HL-60 (cell line): ENCODE measurements around the gene SLC2A9.

Experiments used
- DNase-seq, 2 experiments: peaks; one replicate each; pipeline ENCODE4 v3.0.0-alpha.2; 2010 to 2020; ENCODE audit warnings: low read depth in 1 of 2, low spot score in 1 of 2
- H3K27ac ChIP-seq: fragments of 250-450 bp; sonication (Bioruptor Pico); replicated peaks from 2 replicates; pipeline ENCODE4 v1.5.1; 2020; ENCODE audit warnings: mild to moderate bottlenecking, moderate library complexity
- H3K27me3 ChIP-seq: fragments of 250-450 bp; sonication (Bioruptor Pico); 2 replicates; pipeline ENCODE4 v1.5.1; 2021; ENCODE audit warnings: mild to moderate bottlenecking, moderate library complexity; ENCODE audit not compliant: insufficient read depth, poor library complexity, severe bottlenecking
- H3K4me3 ChIP-seq: replicated peaks from 2 replicates; pipeline ENCODE4 v1.5.1; 2011; ENCODE audit warnings: mild to moderate bottlenecking, control low read depth, low read length; ENCODE audit not compliant: insufficient read depth
- GABPA ChIP-seq: IDR thresholded peaks from 2 replicates; pipeline ENCODE4 v1.6.1; 2012; ENCODE audit warnings: low read depth
- POLR2AphosphoS5 ChIP-seq: IDR thresholded peaks from 2 replicates; pipeline ENCODE4 v1.6.1; 2012; ENCODE audit warnings: low read depth
- SPI1 ChIP-seq: IDR thresholded peaks from 2 replicates; pipeline ENCODE4 v1.6.1; 2012; ENCODE audit warnings: low read depth, mild to moderate bottlenecking, borderline replicate concordance
- TF ChIP-seq, protein P1 (sequence below): IDR thresholded peaks from one replicate; pipeline ENCODE4 v1.5.1; 2011; ENCODE audit warnings: low read length, control low read depth, inconsistent platforms; ENCODE audit not compliant: insufficient read depth
- TF ChIP-seq, protein P2 (sequence below): IDR thresholded peaks from 2 replicates; pipeline ENCODE4 v1.6.1; 2012; ENCODE audit warnings: low read depth; ENCODE audit not compliant: insufficient replicate concordance

SLC2A9 gene

DNA sequence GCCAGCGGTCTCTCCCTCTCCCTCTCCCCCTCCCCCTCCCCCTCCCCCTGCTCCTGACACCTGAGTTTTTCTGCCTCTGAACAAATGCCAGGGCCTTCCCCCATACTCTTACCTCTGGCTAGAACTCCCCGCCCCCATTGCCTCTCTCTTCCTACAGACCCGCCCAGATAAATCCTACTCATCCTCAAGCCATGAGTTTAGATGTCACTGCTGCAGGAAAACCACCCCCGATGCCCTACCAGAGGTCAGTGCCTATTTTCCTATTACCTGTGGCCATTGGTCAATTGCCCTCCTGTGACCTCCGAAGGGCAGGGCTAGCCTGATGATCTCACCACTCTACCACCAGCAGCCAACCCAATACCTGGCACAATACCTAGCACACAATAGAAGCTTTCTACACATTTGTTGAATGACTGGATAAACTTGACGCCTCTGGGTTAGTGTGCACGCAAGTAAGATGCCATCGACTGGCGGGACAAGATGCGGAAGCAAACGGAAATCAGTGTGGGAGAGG is 43.7 kb downstream of the SLC2A9 start:
- no peak overlapping the region for H3K4me3 ChIP-seq
- no peak for TF ChIP-seq SPI1
- no peak for TF ChIP-seq POLR2AphosphoS5
- TF ChIP-seq, protein P1, sequence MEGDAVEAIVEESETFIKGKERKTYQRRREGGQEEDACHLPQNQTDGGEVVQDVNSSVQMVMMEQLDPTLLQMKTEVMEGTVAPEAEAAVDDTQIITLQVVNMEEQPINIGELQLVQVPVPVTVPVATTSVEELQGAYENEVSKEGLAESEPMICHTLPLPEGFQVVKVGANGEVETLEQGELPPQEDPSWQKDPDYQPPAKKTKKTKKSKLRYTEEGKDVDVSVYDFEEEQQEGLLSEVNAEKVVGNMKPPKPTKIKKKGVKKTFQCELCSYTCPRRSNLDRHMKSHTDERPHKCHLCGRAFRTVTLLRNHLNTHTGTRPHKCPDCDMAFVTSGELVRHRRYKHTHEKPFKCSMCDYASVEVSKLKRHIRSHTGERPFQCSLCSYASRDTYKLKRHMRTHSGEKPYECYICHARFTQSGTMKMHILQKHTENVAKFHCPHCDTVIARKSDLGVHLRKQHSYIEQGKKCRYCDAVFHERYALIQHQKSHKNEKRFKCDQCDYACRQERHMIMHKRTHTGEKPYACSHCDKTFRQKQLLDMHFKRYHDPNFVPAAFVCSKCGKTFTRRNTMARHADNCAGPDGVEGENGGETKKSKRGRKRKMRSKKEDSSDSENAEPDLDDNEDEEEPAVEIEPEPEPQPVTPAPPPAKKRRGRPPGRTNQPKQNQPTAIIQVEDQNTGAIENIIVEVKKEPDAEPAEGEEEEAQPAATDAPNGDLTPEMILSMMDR: no peak

DNA sequence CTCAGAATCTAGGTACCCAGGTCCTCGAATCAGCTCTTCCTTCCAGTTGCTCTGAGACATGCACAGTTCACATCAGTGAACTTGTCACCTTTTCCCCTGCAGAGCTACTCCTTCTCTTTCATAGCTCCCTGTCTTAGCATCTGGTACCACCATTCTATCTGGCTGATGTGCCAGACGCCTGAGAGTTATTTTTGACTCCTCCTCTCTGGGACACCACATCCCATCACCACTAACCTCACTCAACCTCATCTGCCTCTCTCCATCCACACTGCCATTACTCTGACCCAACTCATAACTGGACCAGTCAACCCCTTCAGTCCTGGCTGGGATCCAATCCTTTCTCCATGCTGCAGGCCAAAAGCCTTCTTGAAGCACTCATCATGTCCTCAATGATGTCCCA is 44.5 kb downstream of the SLC2A9 start:
- no peak for DNase-seq
- no peak overlapping the region for H3K4me3 ChIP-seq
- TF ChIP-seq, protein P1: no peak
- TF ChIP-seq POLR2AphosphoS5 (no peak), SPI1 (no peak), GABPA (no peak)
- TF ChIP-seq, protein P2, sequence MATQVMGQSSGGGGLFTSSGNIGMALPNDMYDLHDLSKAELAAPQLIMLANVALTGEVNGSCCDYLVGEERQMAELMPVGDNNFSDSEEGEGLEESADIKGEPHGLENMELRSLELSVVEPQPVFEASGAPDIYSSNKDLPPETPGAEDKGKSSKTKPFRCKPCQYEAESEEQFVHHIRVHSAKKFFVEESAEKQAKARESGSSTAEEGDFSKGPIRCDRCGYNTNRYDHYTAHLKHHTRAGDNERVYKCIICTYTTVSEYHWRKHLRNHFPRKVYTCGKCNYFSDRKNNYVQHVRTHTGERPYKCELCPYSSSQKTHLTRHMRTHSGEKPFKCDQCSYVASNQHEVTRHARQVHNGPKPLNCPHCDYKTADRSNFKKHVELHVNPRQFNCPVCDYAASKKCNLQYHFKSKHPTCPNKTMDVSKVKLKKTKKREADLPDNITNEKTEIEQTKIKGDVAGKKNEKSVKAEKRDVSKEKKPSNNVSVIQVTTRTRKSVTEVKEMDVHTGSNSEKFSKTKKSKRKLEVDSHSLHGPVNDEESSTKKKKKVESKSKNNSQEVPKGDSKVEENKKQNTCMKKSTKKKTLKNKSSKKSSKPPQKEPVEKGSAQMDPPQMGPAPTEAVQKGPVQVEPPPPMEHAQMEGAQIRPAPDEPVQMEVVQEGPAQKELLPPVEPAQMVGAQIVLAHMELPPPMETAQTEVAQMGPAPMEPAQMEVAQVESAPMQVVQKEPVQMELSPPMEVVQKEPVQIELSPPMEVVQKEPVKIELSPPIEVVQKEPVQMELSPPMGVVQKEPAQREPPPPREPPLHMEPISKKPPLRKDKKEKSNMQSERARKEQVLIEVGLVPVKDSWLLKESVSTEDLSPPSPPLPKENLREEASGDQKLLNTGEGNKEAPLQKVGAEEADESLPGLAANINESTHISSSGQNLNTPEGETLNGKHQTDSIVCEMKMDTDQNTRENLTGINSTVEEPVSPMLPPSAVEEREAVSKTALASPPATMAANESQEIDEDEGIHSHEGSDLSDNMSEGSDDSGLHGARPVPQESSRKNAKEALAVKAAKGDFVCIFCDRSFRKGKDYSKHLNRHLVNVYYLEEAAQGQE: no peak

More for the DNA sequence above, 43.7 kb downstream of the SLC2A9 start:
- Histone ChIP-seq H3K27ac (no peak overlapping the region), H3K27me3 (no peaks in the 10 kb centered on the region)
- DNase-seq: no peak

DNA sequence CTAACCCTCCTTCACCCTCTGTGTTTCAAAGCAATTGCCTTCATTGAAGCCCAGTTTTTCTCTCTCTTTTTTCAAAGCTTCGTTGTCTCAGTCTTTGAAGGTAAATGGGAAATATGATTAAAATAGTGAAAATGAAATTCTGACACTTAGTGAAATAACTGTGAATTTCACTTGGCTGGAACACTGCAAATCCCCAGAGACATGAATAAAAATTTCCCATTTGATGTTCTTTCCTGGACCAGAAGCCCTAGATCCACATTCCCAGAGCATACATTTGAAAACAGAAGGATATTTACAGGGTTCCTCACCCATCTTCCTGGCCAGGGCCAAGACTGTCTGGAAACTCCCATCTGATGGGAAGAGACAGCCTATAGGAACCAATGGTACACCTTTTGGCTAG is 45.0 kb downstream of the SLC2A9 start:
- Histone ChIP-seq H3K27ac (no peak overlapping the region), H3K27me3 (no peaks in the 10 kb centered on the region), H3K4me3 (no peak overlapping the region)
- DNase-seq: no peak
- TF ChIP-seq POLR2AphosphoS5: no peak
- TF ChIP-seq, protein P2: no peak
- no peak for TF ChIP-seq GABPA
- TF ChIP-seq, protein P1: no peak
- no peak for TF ChIP-seq SPI1

More for the DNA sequence above, 44.5 kb downstream of the SLC2A9 start:
- no peaks in the 10 kb centered on the region for H3K27me3 ChIP-seq
- no peak overlapping the region for H3K27ac ChIP-seq

DNA sequence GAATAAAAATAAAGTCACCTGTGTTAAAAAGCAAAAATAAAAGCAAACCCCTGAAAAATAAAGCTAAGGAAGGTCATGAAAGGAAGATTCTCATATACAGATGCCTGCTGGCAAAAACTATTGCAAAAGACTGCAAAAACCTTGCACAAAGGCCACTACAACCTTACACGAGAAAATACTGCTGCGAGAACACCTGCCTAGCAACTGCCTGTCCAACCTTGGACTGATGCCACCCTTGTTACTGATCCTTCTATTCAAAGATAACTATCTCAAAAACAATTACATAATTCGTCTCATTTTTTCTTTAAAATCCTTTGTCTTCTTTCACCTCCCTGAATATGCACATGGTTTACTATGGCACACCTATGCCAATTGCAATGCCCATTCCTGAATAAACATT is 49.6 kb downstream of the SLC2A9 start:
- Histone ChIP-seq H3K27me3 (no peaks in the 10 kb centered on the region), H3K4me3 (no peak overlapping the region), H3K27ac (no peak overlapping the region)
- TF ChIP-seq, protein P1: no peak
- TF ChIP-seq POLR2AphosphoS5: no peak
- TF ChIP-seq, protein P2: no peak
- no peak for TF ChIP-seq GABPA
- DNase-seq: no peak
